Left colon (tissue), 2 donors: Measurements from ENCODE around the gene SLC12A7. TPM values are rescaled to one million over a fixed set of nuclear protein-coding genes. Genes with fewer than 3 reads are reported as not detected.
"Not testable (repeated sequence)": the region's sequence is repeated elsewhere in the genome, so short reads cannot be mapped to it uniquely, and the experiment has no call there.

ENCODE experiments used
- ATAC-seq: fragments of 200-7000 bp; cut with Tn5 transposase; one replicate; pipeline ENCODE4 v1.9.1; 2020; ENCODE audit warnings: mild to moderate bottlenecking, moderate library complexity
- DNase-seq, 2 donors: peaks; one replicate each; pipeline ENCODE4 v3.0.0-alpha.2; 2020
- intact Hi-C, 2 donors: fragments of 100-400 bp; cut with DNase I in 1 of 2; cut with micrococcal nuclease in 1 of 2; formaldehyde crosslinking; loops; one replicate each; pipeline versions ENCODE4 v1.11.2 to v1.14.0; 2022; cut with DNase I, micrococcal nuclease
- long read RNA-seq: library from polyadenylated mRNA; unstranded; transcript quantifications from one replicate; pipeline ENCODE4 v2.0.0, GENCODE V29; 2021
- total RNA-seq, 2 donors: library from RNA; stranded (reverse); fragmentation: NEBNext Ultra II Directional; extraction: Animal tissue kit (Norgen Biotek cat#: 25700); gene quantifications; one replicate each; pipeline ENCODE4 v1.2.1, GENCODE V29; 2021
- donor health status: DM: no; HTN: no; CAD: no.
- donor health status: DM: yes; HTN: yes; CAD: no.

Gene SLC12A7
- 10 to 100 TPM; 70.4 to 88.3 TPM for total RNA-seq
- long read RNA-seq, full-length matches to known transcripts: 2 of 60 reads
- long read RNA-seq, partial matches to known transcripts: 24 of 60 reads
- long read RNA-seq, other reads (novel, unspliced or antisense): 34 of 60 reads

DNA sequence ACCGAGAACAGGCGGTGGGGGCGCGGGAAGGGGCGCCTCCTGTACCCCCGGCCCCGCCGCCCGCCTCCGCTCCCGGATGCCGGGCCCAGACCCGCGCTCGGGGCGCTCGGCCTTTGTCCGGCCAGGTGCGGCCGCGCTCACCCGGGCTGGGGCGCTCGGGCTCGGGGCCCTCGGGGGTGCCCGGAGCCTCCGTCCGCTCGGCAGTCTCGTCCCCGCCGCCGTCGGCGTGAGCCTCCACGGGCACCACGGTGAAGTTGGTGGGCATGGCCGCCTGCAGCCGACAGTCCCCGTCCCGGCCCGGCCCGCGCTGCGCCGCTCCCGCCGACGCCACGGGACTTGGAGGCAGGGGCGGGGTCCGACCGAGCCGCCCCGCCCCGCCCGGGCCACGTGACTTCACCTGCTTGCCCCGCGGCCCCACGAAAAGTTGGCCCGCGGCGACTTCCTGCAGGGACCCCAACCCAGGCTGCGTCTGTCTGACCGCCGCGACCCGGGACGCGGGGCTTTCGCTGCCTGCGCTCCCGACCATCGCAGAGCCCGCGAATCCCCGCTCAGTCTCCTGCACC lies at the start of gene SLC12A7:
Gene SLC12A7, minus strand, starts transcription at position 337 of the 563 bp plus-strand sequence. Its CDS starts 72 bp downstream, at position 265.
- peak; percentile 68 for ATAC-seq
- intact Hi-C loops: no loop called here
- DNase-seq: peak; percentile 73 to 87

DNA sequence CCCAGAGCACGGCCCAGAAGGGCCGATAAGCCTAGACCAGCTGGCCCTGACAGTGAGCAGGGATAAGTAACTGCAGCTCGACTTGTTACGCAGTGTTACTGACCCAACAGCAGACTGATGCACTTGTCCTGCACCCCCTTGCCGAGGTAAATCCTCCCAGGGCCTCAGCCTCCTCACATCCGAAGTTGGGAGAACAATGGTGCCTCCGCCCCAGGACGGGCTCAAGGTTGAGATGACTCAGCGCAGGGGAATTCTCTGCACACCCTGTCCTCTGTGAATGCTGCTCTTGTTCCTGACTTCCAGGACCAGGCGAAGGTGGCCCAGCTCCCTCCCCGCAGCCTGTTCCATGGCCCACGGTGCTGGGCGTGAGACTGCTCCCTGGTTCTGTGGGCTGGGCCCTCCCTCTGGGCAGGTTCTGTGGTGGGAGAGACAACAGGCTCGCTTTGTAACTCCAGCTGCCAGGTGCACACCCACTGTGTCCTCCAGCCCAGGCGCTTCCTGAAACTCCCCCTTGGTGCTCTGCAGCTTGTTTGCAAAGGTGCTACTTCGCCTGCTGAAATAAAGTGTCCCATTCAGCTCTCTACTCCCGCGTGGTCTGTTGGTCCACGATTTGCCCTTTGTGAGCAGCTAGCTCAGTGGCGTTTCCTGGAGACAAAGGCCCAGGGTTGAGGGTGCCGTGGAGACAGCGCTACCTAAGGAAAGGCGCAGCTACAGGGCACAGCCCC lies 49.4 kb upstream of the SLC12A7 start:
- intact Hi-C loops: loop anchor here in 1 of 2 donors (10.0 kb wide), 1 partner anchor 484 kb away; no protein-coding TSS in a partner anchor
- DNase-seq (peak; percentile 50 to 74), ATAC-seq (peak; percentile 83)

DNA sequence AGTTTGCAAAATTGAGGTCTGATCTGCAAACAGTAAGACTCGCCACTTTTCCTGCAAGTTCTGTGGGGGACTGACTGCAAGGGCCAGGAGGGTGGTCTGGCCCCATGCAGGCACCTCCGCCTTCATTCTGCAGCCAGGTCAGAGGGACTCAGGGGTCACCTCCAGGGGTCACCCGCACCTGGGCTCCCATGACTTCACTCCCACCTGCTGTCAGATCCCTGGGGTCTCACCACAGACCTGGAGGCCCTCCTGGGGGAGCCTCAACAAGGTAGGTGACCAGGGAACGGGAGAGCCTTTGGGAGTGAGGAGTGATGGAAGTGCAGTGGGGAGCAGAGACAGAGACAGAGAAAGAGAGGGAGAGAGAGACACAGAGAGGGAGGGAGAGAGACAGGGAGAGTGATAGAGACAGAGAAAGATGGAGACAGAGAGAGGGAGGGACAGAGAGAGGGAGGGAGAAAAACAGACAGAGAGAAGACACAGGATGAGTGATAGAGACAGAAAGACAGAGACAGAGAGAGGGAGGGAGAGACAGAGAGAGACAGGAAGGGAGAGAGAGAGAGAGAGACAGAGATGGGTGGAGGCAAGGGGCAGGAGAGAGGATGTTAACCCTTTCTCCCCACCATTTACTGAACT lies 48.0 kb upstream of the SLC12A7 start:
- ATAC-seq (no peak), DNase-seq (no peak)
- intact Hi-C loops: loop anchor here in 1 of 2 donors (10.0 kb wide), 1 partner anchor 485 kb away; no protein-coding TSS in a partner anchor

GRCh38 chr5:1159341-1159675 lies 47.4 kb upstream of the SLC12A7 start:
- ATAC-seq (no peak), DNase-seq (no peak)
- intact Hi-C loops: no loop called here

DNA sequence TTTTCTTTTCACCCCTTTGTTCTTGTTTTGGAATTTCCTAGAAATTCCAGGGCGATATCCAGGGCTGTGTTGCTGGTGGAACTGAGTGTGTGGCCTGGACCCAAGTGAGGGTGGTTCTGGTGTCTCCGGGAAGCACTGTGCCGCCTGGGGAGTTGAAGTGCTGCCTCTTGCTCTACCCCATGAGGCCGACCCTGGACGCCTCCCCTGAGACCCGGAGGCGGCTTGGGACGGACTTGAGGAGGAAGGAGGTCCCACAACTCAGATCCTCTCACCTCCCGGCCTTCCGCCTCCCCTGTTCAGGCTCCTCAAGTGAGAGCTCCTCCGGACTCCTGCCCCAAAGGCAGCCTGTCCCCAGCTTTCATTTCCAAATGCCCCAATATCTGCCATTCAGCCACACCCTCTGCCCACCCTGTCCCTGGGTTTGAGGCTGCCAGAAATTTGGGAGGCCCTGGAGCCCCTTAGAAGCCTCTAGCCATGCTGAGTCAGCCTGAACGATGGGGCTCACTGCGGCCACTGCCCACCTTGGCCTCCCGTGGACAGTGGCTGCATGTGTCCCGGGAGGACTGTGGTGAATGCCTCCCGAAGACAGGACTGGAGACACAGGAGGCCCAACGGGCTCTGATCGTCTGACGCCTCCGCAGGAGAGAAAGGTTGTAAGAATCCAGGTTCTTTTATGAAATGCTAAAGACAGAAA lies 46.9 kb upstream of the SLC12A7 start:
- intact Hi-C loops: no loop called here
- ATAC-seq (no peak), DNase-seq (no peak)

- ATAC-seq, DNase-seq, intact Hi-C loops: not testable (repeated sequence)
These were observed 45.7 kb upstream of the SLC12A7 start for GRCh38 chr5:1157461-1157986.

DNA sequence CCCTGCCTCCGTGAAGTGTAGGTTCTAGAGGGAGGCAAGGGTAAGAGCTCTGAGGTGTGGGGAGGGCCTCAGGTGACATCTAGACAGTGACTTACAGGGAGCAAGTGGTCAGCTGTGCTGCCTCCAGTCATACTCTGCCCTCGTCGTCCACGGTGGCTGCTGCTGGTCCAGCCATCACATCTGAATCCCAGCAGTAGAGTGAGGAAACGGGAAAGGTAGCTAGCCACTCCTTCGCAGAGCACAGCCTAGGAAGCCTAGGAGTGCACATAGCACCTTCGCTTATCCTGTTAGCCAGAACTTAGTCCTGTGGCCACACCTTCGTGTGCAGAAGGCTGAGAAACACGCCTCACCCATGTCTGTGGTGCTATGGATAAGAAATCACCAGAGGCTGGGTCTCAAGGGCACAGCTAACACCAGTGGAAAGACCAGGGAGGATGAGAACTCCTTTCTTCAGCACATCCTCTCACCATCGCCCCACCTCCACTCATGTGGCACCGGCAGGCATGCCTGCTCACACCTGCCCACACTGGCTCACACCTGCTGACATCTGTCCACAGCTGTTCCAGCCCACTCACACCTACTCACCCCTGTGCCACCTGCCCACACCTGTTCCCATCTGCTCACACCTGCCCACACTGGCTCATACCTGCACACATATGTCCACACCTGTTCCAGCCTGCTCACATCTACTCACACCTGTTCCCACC lies 45.0 kb upstream of the SLC12A7 start:
- intact Hi-C loops: no loop called here
- ATAC-seq (no peak), DNase-seq (no peak)

DNA sequence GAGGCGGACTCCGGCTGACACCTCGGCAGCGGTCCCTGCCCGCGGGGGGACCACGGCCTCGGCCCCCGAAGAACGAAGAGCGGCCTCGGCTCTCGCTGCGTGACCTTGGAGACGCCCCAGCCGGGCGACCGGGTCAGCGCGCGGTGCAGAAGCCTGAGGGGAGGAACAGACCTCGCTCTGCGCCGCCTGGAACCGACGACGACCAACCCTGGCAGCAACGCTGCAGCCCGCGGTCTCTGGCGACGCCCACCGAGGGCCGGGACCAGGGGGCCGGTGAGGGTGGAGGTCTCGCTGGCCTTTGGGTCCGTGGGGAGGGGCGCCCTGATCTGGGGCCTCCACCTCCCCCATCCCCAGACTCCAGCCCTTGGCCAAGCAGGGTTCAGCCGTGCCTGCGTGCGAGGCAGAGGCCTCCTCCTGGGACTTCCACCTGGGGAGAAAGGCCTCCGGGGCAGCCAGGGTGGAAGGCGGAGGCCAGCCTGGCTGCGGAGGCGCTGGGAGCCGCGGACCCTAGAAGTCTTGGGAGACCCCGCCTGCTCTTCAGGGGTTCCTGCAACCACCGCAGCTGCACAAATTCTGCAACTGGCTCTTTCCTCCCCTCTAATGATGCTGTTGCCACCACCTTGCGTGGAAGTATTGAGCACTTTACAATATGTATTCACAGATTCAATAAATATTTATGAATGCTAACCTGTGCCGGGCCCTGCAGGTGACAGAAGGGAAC lies 44.3 kb upstream of the SLC12A7 start:
- intact Hi-C loops: no loop called here
- no peak for ATAC-seq
- no peak for DNase-seq

DNA sequence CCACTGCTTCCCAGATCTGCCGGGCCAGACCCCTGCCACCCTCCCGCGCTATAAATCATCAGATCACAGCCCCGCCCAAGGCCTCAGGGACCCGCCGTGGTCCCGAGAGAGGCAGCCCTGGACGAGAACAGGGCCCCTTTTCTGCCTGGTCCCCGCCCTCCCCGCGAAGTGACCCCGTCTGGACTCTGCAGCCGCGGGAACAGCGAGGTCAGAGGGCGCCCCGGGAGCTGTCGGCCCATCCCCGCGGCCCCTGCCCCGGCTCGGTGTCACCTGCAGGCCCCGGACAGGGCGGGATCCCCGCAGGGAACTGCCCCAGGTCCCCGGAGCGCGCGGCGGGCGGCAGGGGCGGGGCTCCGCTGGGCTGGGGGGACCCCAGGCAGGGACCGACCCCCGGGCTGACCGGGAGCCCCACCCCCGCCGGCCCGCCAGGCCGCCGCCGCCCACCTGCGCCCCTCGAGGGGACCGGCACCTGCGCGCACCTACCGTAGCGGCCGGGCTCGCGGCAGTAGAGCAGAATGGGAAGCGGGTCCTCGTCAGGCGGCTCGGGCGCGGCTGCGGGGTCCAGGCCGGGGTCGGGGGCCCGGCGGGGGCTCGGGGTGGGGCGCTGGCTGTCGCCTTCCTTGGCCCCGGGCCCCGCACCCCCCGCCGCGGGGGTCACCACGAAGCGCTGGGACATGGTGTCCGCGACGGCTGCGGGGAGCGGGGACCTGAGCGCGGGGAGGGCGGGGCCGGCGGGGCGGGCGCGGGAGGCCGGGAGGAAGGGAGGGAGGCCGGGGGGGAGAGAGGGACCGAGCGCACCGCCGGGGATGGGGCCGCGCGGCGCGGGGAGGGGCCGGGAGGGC lies 43.5 kb upstream of the SLC12A7 start:
- intact Hi-C loops: no loop called here
- DNase-seq (no peak), ATAC-seq (peak; percentile 22)

GRCh38 chr5:1153428-1153827 lies 41.6 kb upstream of the SLC12A7 start:
- DNase-seq: no peak
- no peak for ATAC-seq
- intact Hi-C loops: no loop called here

GRCh38 chr5:1152771-1153282 lies 41.0 kb upstream of the SLC12A7 start:
- intact Hi-C loops: no loop called here
- ATAC-seq (peak; percentile 11), DNase-seq (no peak)

- ATAC-seq: peak; percentile 32
- intact Hi-C loops: no loop called here
- DNase-seq: no peak
These were observed 40.3 kb upstream of the SLC12A7 start for GRCh38 chr5:1152156-1152555.

DNA sequence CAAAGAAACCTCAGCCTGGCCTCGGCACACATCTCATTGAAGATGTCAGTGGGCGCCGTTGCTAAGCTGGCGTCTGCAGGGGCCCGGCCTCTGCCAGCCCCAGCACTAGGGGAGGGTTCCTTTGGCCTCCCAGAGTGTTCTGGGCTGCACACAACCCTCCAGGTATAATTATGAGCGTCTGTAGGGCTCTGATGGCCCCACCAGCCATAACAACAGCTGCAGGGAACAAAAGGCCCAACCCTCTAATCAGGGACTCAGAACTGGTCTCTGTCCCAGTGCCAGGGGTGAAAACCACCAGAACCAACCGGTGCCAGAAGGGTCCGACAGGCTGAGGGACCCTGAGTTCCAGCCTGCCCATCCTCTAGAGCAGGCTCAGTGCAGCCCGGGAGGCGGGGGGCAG lies 39.5 kb upstream of the SLC12A7 start:
- ATAC-seq (no peak), DNase-seq (no peak)
- intact Hi-C loops: no loop called here

- no peak for ATAC-seq
- DNase-seq: no peak
- intact Hi-C loops: no loop called here
These were observed 39.0 kb upstream of the SLC12A7 start for GRCh38 chr5:1150866-1151265.

DNA sequence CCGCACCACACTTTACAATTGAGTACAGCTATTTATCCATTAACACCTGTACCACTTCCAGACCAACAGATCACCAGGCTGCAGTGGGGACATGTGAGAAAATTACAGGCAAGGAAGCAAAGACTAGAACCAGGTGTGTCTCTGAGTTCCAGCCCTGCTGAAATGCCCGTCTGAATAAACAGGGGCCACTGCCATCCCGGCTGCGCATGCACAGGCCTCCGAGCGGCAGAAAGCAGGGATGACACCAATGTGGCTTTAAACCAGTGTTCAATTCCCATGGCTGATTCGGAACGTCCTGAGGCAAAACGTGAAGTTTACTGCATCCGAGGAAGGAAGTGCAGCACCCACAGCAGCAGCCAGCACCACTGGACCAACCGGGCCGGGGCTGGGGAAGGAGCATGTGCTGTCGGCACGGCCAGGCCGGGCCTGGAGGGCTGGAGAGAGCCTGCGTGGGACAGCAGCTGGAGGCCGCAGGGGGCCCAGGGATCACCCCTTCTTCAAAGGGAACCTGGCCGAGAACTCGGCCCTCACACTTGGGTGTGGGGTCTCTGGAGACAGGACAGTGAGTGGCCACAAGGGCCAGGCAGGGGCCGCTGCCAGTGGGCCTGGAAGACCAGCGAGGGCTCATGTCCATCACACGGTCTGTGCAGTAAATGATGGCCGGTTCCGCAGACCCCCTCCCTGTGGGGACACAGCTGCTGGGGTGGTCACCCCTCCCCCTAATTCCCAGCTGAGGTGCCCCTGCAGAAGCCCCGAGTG lies 33.0 kb upstream of the SLC12A7 start:
- intact Hi-C loops: loop anchor here (10.0 kb wide), 2 partner anchors 140 to 220 kb away; partner anchors contain the start of gene NKD2 (in 1 of the 2)
- no peak for ATAC-seq
- DNase-seq: no peak

GRCh38 chr5:1144089-1144488 lies 32.2 kb upstream of the SLC12A7 start:
- intact Hi-C loops: loop anchor here (10.0 kb wide), 2 partner anchors 139 to 219 kb away; partner anchors contain the start of gene NKD2 (in 1 of the 2)
- no peak for ATAC-seq
- no peak for DNase-seq
